Measurements from ENCODE around the gene CHST4.
"Not testable (repeated sequence)": the region's sequence is repeated elsewhere in the genome, so short reads cannot be mapped to it uniquely, and the experiment has no call there.

CHST4 gene

DNA sequence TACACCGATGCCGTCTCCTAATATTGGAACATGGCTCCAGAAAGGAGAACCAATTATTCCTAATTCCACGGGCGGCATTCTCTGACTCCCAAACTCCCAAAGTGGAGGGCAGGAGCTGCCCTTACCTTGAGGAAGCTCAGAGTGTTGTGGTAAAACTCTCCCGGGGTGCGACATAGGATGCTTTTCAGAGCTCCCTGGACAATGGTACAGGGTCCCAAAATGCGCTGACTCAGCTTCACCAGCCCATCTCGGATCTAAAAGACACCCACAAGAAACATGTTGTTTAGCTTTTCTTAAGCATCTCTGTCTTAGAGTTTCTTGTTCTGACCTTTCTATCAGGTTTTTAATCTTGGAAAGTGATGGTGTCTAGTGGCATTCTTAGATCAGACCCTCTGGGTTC is 43.9 kb downstream of the CHST4 start:
- no peak for FAIRE-seq

DNA sequence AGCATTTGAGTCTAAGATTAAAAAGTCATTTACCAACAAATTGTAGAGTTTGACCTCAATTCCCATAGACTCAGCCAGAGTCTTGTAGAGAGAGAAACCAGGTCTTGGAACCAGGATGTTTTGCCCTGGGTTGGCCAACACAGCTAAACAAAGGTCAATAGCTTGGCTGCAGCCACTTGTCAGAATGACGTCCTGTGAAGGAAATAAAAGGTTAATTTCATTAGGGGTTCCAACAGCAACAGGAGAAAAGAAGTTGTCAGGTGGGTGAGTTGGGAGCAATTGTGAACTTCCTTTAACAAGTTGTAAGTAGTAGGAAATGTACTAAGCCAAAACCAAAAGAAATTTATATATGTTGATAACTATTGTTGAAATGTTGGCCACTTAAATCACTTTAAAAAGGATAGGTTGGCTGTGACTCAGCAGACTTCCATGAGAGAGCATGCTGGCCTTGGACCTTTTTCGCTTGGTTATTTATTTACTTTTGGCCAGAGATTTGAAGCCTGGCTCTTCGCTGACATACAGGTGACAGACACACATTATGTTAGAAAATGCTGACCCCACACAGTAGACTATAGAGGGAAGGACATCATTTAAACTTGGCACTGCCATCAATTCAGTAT is 46.4 kb downstream of the CHST4 start:
- no peak for FAIRE-seq

GRCh38 chr16:71573387-71574094 is 47.3 kb downstream of the CHST4 start:
- FAIRE-seq, result no peak

DNA sequence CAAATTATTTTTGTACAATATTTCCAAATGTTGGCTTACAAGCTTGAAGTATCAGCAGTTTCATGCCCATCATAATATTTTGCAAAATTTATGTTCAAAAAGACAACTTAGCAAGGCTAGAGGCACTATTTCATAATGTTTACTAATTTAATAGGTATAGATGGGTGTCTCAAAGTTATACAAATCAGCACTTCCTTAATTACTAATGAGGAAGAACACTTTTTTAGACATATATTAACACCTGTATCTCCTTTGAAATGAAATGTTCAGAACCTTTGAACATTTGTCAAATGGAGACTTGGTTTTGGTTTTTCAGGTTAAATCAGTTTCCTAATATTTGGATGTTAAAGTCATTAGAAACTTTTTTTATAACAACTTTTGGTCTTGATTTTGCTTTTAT is 48.5 kb downstream of the CHST4 start:
- no peak for FAIRE-seq

- FAIRE-seq, result no peak
Observed at GRCh38 chr16:71576971-71577370, 50.7 kb downstream of the CHST4 start, which contains the start of gene TAT. TSS of gene TAT (minus strand) at chr16:71577092. CDS start at chr16:71576415, 677 bp downstream.

GRCh38 chr16:71582553-71582848 is 56.3 kb downstream of the CHST4 start:
- not testable (repeated sequence) for FAIRE-seq

GRCh38 chr16:71584543-71585317 is 58.5 kb downstream of the CHST4 start:
- FAIRE-seq, result no peak

GRCh38 chr16:71585318-71585703 is 59.1 kb downstream of the CHST4 start:
- no peak for FAIRE-seq
